GM10248 (cell line): Measurements from ENCODE around the gene CHD9.

Experiments
- CTCF ChIA-PET: fragments of 300-600 bp; sonication (Branson Sonifier 250); formaldehyde crosslinking; extraction: SDS; loops from one replicate; lab custom pipeline; 2021; ENCODE audit warnings: antibody characterized with exemption; lab: Yijun Ruan, JAX
- POLR2A ChIA-PET: fragments of 350-650 bp; sonication (Branson Sonifier 250); formaldehyde crosslinking; extraction: SDS; loops from one replicate; lab custom pipeline; 2020; ENCODE audit warnings: antibody characterized with exemption; lab: Yijun Ruan, JAX
- DNase-seq: peaks from one replicate; pipeline ENCODE4 v3.0.0; 2012; ENCODE audit errors: extremely low spot score
- TF ChIP-seq, protein P1 (sequence below): IDR thresholded peaks from 2 replicates; pipeline ENCODE4 v1.5.1; 2012; ENCODE audit warnings: mild to moderate bottlenecking, low read depth; ENCODE audit errors: extremely low read depth, missing control alignments, control extremely low read depth

CHD9 gene

DNA sequence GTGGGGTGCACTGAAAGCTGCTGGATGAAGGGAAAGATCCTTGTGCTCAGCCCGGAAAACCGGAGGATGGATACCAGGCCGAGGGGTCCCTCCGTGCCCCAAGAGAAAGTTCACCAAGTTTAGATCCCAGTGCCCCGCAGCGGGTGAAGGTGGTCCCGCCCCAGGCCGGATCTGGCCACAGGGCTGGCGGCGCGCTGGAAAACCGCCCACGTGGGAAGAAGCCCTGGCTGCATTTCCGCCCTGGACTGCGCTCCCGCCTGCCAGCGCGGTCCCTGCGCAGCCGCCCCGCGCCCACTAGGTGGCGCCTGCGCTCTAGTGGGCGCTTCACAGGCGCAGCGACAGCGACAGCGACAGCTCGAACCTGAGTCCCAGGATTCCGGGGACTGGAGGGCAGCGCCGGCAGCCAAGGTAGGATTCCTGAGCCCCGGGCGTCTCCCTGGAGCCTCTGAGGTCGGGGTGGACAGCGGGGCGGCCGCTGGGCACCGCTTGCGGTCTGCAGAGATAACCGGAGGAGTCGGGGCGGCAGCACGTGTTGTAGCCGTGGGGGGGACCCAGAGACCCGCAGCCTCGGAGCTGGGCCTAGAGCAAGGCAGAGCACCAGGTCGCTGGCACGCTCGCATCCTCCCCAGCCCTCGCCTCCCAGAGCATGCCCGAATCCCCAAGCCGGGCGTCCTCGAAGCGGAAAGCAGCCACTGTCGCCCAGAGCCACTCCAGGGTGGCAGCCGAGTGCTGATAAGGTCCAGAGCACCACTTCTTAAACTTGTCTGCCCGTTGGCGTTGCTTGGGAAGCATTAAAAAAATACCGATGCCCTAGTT lies at the start of gene CHD9:
CHD9 (plus strand) TSS at position 322 of the 816 bp plus-strand sequence. CDS start 101,099 bp downstream, outside the sequence.
- TF ChIP-seq, protein P1, sequence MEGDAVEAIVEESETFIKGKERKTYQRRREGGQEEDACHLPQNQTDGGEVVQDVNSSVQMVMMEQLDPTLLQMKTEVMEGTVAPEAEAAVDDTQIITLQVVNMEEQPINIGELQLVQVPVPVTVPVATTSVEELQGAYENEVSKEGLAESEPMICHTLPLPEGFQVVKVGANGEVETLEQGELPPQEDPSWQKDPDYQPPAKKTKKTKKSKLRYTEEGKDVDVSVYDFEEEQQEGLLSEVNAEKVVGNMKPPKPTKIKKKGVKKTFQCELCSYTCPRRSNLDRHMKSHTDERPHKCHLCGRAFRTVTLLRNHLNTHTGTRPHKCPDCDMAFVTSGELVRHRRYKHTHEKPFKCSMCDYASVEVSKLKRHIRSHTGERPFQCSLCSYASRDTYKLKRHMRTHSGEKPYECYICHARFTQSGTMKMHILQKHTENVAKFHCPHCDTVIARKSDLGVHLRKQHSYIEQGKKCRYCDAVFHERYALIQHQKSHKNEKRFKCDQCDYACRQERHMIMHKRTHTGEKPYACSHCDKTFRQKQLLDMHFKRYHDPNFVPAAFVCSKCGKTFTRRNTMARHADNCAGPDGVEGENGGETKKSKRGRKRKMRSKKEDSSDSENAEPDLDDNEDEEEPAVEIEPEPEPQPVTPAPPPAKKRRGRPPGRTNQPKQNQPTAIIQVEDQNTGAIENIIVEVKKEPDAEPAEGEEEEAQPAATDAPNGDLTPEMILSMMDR = peak; percentile 99
- peak; percentile 90 for DNase-seq
- ChIA-PET CTCF (interaction anchor here (0.6 to 5.5 kb wide), 47 partner anchors 10 to 440 kb away, joined by 3 to 36 read pairs (median 4); no protein-coding TSS in a partner anchor), POLR2A (no interaction called here)

DNA sequence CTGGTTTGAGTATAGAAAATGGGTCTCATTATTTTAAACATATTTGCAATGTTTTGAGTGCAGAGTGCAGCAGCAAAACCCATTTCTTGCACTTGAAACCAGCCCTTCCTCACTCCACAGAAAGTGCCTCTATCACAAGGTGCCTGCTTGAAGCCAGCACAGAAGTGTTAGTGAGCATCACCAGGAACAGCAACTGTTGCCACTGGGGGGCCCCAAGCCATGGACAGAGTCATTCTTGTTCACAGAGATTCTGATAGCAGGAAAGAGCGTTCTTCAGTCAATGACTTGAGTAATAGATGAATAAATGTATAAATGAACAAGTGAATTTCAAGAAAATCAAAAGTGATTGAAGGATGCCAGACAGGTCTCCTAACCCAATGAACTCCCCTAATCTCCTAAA lies 47.7 kb upstream of the CHD9 start:
- POLR2A ChIA-PET = no interaction called here
- CTCF ChIA-PET = no interaction called here
- TF ChIP-seq, protein P1 = no peak
- DNase-seq = no peak

DNA sequence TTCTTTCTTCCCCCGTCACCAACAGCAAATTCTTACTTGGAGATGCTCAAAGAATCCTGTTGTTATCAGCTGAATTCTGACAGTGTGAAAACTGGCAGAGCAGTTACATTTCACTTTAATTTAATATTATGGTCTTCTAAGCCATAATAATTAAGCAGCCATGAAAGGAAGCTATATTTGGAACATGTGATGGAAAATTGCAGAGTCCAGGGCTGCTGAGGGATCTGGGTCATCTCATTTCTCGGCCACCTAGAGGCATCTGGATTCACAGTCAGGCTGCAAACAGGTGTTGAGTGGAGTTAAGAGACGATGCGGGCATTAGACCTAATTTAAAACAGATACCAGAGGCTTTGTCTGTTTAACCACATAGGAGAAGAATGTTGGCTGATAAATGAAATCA lies 40.5 kb upstream of the CHD9 start:
- TF ChIP-seq, protein P1 = no peak
- POLR2A ChIA-PET = no interaction called here
- no peak for DNase-seq
- CTCF ChIA-PET = no interaction called here

- TF ChIP-seq, protein P1 = no peak
- ChIA-PET CTCF (no interaction called here), POLR2A (no interaction called here)
- DNase-seq = no peak
Observed at GRCh38 chr16:53018834-53019416, 35.9 kb upstream of the CHD9 start.

DNA sequence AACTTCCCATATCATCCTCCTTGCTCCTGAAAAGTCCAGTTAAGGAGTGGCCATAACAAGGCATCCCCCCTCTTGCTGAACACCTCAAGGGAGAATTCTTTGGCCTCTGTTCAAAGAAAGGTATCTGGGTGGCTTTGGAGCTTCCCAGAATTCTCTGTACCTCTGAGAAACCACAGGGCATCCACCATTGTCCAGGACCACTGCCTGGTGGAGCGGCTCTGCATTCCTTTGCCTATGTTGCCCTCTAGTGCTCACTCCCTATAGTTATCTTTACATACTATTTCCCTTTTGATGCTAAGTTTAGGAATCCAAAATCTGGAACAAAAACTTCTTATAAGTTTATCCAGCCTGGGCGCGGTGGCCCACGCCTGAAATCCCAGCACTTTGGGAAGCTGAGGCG lies 32.4 kb upstream of the CHD9 start:
- CTCF ChIA-PET = interaction anchor here (0.8 to 1.9 kb wide), 9 partner anchors 9 to 831 kb away, joined by 3 to 6 read pairs (median 3); no protein-coding TSS in a partner anchor
- TF ChIP-seq, protein P1 = peak; percentile 35
- POLR2A ChIA-PET = no interaction called here
- peak; percentile 50 for DNase-seq

- ChIA-PET CTCF (interaction anchor here (1.1 kb wide), 1 partner anchor 21 kb away, joined by 4 read pairs; no protein-coding TSS in a partner anchor), POLR2A (no interaction called here)
- TF ChIP-seq, protein P1 = no peak
- no peak for DNase-seq
Observed at GRCh38 chr16:53024045-53024444, 30.7 kb upstream of the CHD9 start.
